HCT116 (cell line): ENCODE results near the gene IGSF3. TPM values are rescaled to one million over a fixed set of nuclear protein-coding genes. Genes with fewer than 3 reads are reported as not detected.

Experiments used
- ATAC-seq: fragments of 200-7000 bp; cut with Tn5 transposase; 2 replicates; pipeline ENCODE4 v1.9.1; 2020; ENCODE audit warnings: mild to moderate bottlenecking, moderate library complexity
- BruUV-seq: library from RNA; stranded (reverse); fragments of 400-500 nt; replicated peaks from 2 replicates; lab custom pipeline; 2021; lab: Mats Ljungman, UMichigan
- CTCF ChIA-PET: fragments of 300-600 bp; sonication (Branson Sonifier 250); formaldehyde crosslinking; loops from one replicate; lab custom pipeline; 2021; ENCODE audit warnings: antibody characterized with exemption; lab: Charles Lee
- POLR2A ChIA-PET: fragments of 300-600, 350-600 bp; sonication (Branson Sonifier 250); formaldehyde crosslinking; loops from one replicate; lab custom pipeline; 2021; ENCODE audit warnings: antibody characterized with exemption; lab: Charles Lee
- RAD21 ChIA-PET, 2 experiments: fragments of 300-600 bp; sonication (Branson Sonifier 250); formaldehyde crosslinking; loops; one replicate each; lab custom pipeline; 2023; ENCODE audit warnings: low total read pairs in 2 of 2; ENCODE audit not compliant: uncharacterized antibody in 2 of 2, unreplicated experiment in 2 of 2, low non-redundant PET in 1 of 2; lab: Charles Lee
- DNase-seq: peaks from one replicate; pipeline ENCODE4 v3.0.0-alpha.2; 2010; ENCODE audit warnings: low read depth, low spot score
- H2AFZ ChIP-seq: fragments of 200-600 bp; shearing (Covaris generic), sonication (generic); 2 replicates; pipeline ENCODE4 v1.6.1; 2017; ENCODE audit warnings: low read depth, mixed run types, mixed read lengths, antibody characterized with exemption, low read length; ENCODE audit not compliant: poor library complexity, severe bottlenecking
- H3K27ac ChIP-seq: 2 replicates; pipeline ENCODE4 v1.5.1; 2012; ENCODE audit warnings: low read depth, low read length
- H3K27me3 ChIP-seq: fragments of 200-600 bp; sonication (generic); 2 replicates; pipeline ENCODE4 v1.6.1; 2016; ENCODE audit warnings: mixed run types, low read length, mixed read lengths; ENCODE audit not compliant: insufficient read depth
- H3K36me3 ChIP-seq, 2 experiments: fragments of 200-500 bp in 1 of 2; fragments of 200-600 bp in 1 of 2; sonication (Bioruptor generic) in 1 of 2; sonication (generic) in 1 of 2; 2 replicates each; pipeline versions ENCODE4 v1.5.1 to v1.6.1; 2014 to 2016; ENCODE audit warnings: low read length in 2 of 2, inconsistent platforms in 1 of 2, mixed read lengths in 1 of 2, mixed run types in 1 of 2; ENCODE audit not compliant: insufficient read depth in 2 of 2, control insufficient read depth in 1 of 2
- H3K4me1 ChIP-seq, 2 experiments: fragments of 200-600 bp in 1 of 2; sonication (generic) in 1 of 2; 2 replicates each; pipeline versions ENCODE4 v1.5.1 to v1.6.1; 2012 to 2017; ENCODE audit warnings: low read length in 2 of 2, inconsistent platforms in 1 of 2, mild to moderate bottlenecking in 1 of 2, mixed read lengths in 1 of 2, mixed run types in 1 of 2, moderate library complexity in 1 of 2; ENCODE audit not compliant: insufficient read depth in 2 of 2, control insufficient read depth in 1 of 2
- H3K4me2 ChIP-seq: fragments of 200-600 bp; sonication (generic); 2 replicates; pipeline ENCODE4 v1.6.1; 2017; ENCODE audit warnings: mixed run types, low read length, mixed read lengths
- H3K4me3 ChIP-seq, 2 experiments: fragments of 200-600 bp in 1 of 2; sonication (generic) in 1 of 2; replicated peaks in 1 of 2; 2 replicates each; pipeline ENCODE4 v1.5.1; 2011 to 2016; ENCODE audit warnings: low read length in 2 of 2, control low read depth in 1 of 2, low read depth in 1 of 2, mild to moderate bottlenecking in 1 of 2, mixed read lengths in 1 of 2, mixed run types in 1 of 2
- H3K79me2 ChIP-seq: fragments of 200-600 bp; sonication (generic); 2 replicates; pipeline ENCODE4 v1.6.1; 2017; ENCODE audit warnings: mild to moderate bottlenecking, mixed run types, low read length, moderate library complexity, mixed read lengths; ENCODE audit not compliant: insufficient read depth
- H3K9ac ChIP-seq: fragments of 200-600 bp; sonication (generic); 2 replicates; pipeline ENCODE4 v1.6.1; 2016; ENCODE audit warnings: low read length, mixed read lengths
- H3K9me2 ChIP-seq: fragments of 200-600 bp; sonication (generic), shearing (Covaris generic); 2 replicates; pipeline ENCODE4 v1.6.1; 2017; ENCODE audit warnings: mixed run types, mild to moderate bottlenecking, moderate library complexity; ENCODE audit not compliant: insufficient read depth
- H3K9me3 ChIP-seq, 2 experiments: fragments of 200-500 bp in 1 of 2; fragments of 200-600 bp in 1 of 2; sonication (Bioruptor generic) in 1 of 2; sonication (generic) in 1 of 2; 2 replicates each; pipeline ENCODE4 v1.6.1; 2014 to 2017; ENCODE audit warnings: low read length in 2 of 2, mixed read lengths in 2 of 2, inconsistent platforms in 1 of 2, low read depth in 1 of 2, mild to moderate bottlenecking in 1 of 2, mixed run types in 1 of 2, moderate library complexity in 1 of 2; ENCODE audit not compliant: control insufficient read depth in 1 of 2, insufficient read depth in 1 of 2
- H4K20me1 ChIP-seq: fragments of 200-600 bp; sonication (generic), shearing (Covaris generic); 2 replicates; pipeline ENCODE4 v1.6.1; 2017; ENCODE audit warnings: mixed run types, mild to moderate bottlenecking, moderate library complexity; ENCODE audit not compliant: insufficient read depth
- EGR1 ChIP-seq: IDR thresholded peaks from 2 replicates; pipeline ENCODE4 v1.6.1; 2012; ENCODE audit warnings: low read depth
- ELF1 ChIP-seq: IDR thresholded peaks from 2 replicates; pipeline ENCODE4 v1.6.1; 2012; ENCODE audit warnings: low read depth, borderline replicate concordance
- EZH2 ChIP-seq: fragments of 200-600 bp; sonication (generic); IDR thresholded peaks from 2 replicates; pipeline ENCODE4 v1.6.1; 2017; ENCODE audit warnings: antibody characterized with exemption, mixed run types
- EZH2phosphoT487 ChIP-seq: fragments of 200-600 bp; IDR thresholded peaks from 2 replicates; pipeline ENCODE4 v1.6.1; 2018; ENCODE audit warnings: antibody characterized with exemption, borderline replicate concordance
- FOSL1 ChIP-seq: IDR thresholded peaks from 2 replicates; pipeline ENCODE4 v1.6.1; 2012; ENCODE audit warnings: low read depth
- JUND ChIP-seq: IDR thresholded peaks from 2 replicates; pipeline ENCODE4 v1.6.1; 2012
- POLR2A ChIP-seq: IDR thresholded peaks from 2 replicates; pipeline ENCODE4 v1.7.0; 2011; ENCODE audit warnings: borderline replicate concordance; ENCODE audit not compliant: insufficient read depth, insufficient read length; ENCODE audit errors: extremely low read depth
- SP1 ChIP-seq: IDR thresholded peaks from 2 replicates; pipeline ENCODE4 v1.6.1; 2012; ENCODE audit warnings: low read depth
- TCF7L2 ChIP-seq: IDR thresholded peaks from 2 replicates; pipeline ENCODE4 v1.7.0; 2011; ENCODE audit warnings: borderline replicate concordance, inconsistent platforms; ENCODE audit not compliant: insufficient read depth, insufficient read length; ENCODE audit errors: extremely low read depth
- ZFX ChIP-seq: fragments of 450-650 bp; IDR thresholded peaks from 2 replicates; pipeline ENCODE4 v1.6.1; 2017
- ZNF274 ChIP-seq: fragments of 200-500 bp; sonication (Bioruptor generic); IDR thresholded peaks from 2 replicates; pipeline ENCODE4 v1.6.1; 2014; ENCODE audit warnings: mild to moderate bottlenecking, low read depth, low read length, inconsistent platforms
- intact Hi-C: fragments of 100-400 bp; cut with micrococcal nuclease; formaldehyde crosslinking; loops from 2 replicates; pipeline ENCODE4 v1.10.0; 2022
- total RNA-seq: library from RNA; stranded (reverse); gene quantifications from one replicate; pipeline ENCODE4 v1.2.1, GENCODE V29; 2021; ENCODE audit not compliant: unreplicated experiment
- TF ChIP-seq, protein P1 (sequence below): IDR thresholded peaks from 2 replicates; pipeline ENCODE4 v1.6.1; 2011; ENCODE audit warnings: mild to moderate bottlenecking, low read length, moderate library complexity; ENCODE audit not compliant: insufficient replicate concordance; ENCODE audit errors: extremely low read depth
- TF ChIP-seq, protein P2 (sequence below): IDR thresholded peaks from 2 replicates; pipeline ENCODE4 v1.6.1; 2012; ENCODE audit warnings: low read depth
- TF ChIP-seq, protein P3 (sequence below): IDR thresholded peaks from 2 replicates; pipeline ENCODE4 v1.6.1; 2012
- TF ChIP-seq, protein P4 (sequence below): IDR thresholded peaks from 2 replicates; pipeline ENCODE4 v1.6.1; 2012

Gene IGSF3
- total RNA-seq, 1 experiment from 2014 or later: 18.6 TPM

DNA sequence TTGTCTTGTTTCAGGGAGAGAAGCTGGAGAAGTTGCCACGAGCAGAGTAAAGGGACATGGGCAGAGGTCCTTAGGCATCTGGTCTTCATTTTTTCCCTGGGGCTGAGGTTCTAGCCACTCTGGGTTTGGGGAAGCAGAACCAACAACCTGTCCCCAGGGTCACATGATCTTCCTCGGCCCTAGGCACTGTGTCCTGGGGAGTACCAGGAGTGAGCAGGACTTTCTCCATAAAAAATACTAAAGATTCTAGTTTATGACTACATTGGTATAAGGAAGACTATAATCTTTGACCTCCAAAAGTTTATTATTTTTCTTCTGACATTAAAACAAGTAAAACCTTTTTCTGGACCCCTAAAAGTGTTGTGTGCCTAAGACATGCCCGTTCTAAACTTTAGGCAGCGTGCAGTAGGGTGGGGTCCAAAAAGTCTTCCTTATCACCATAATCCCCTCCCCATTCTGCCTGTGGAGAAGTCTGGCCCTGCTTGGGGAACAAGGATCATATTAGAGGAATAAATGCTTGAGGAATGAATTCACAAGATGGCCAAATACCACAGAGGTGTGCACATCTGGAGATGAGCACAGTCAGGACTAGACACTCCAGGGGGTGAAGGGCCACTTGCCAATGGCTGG lies 19.3 kb upstream of the IGSF3 start:
- ATAC-seq: no peak; the same call in 1 of the 2 replicates
- no TSS peak for BruUV-seq
- intact Hi-C loops: no loop called here
- Histone ChIP-seq H3K9ac (no peak overlapping the region), H3K27ac (no peak overlapping the region), H3K4me1 (peaks cover 6 to 9% of the 10 kb centered on the region in 2 experiments; a peak in 3 of 4 replicates), H3K4me2 (no peak overlapping the region), H3K79me2 (no peaks in the 10 kb centered on the region), H3K4me3 (no peak overlapping the region), H3K9me2 (no peaks in the 10 kb centered on the region), H2AFZ (no peak overlapping the region), H3K36me3 (no peaks in the 10 kb centered on the region), H4K20me1 (no peaks in the 10 kb centered on the region), H3K27me3 (no peaks in the 10 kb centered on the region; the same call in 1 of the 2 replicates), H3K9me3 (no peaks in the 10 kb centered on the region)
- ChIA-PET CTCF (no interaction called here), POLR2A (no interaction called here), RAD21 (no interaction called here)
- TF ChIP-seq FOSL1 (no peak), ZFX (no peak), SP1 (no peak), ELF1 (no peak), JUND (no peak), EZH2phosphoT487 (no peak), ZNF274 (no peak), TCF7L2 (no peak), EZH2 (no peak), POLR2A (no peak), EGR1 (no peak)
- TF ChIP-seq, protein P1, sequence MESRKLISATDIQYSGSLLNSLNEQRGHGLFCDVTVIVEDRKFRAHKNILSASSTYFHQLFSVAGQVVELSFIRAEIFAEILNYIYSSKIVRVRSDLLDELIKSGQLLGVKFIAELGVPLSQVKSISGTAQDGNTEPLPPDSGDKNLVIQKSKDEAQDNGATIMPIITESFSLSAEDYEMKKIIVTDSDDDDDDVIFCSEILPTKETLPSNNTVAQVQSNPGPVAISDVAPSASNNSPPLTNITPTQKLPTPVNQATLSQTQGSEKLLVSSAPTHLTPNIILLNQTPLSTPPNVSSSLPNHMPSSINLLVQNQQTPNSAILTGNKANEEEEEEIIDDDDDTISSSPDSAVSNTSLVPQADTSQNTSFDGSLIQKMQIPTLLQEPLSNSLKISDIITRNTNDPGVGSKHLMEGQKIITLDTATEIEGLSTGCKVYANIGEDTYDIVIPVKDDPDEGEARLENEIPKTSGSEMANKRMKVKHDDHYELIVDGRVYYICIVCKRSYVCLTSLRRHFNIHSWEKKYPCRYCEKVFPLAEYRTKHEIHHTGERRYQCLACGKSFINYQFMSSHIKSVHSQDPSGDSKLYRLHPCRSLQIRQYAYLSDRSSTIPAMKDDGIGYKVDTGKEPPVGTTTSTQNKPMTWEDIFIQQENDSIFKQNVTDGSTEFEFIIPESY: no peak
- TF ChIP-seq, protein P2, sequence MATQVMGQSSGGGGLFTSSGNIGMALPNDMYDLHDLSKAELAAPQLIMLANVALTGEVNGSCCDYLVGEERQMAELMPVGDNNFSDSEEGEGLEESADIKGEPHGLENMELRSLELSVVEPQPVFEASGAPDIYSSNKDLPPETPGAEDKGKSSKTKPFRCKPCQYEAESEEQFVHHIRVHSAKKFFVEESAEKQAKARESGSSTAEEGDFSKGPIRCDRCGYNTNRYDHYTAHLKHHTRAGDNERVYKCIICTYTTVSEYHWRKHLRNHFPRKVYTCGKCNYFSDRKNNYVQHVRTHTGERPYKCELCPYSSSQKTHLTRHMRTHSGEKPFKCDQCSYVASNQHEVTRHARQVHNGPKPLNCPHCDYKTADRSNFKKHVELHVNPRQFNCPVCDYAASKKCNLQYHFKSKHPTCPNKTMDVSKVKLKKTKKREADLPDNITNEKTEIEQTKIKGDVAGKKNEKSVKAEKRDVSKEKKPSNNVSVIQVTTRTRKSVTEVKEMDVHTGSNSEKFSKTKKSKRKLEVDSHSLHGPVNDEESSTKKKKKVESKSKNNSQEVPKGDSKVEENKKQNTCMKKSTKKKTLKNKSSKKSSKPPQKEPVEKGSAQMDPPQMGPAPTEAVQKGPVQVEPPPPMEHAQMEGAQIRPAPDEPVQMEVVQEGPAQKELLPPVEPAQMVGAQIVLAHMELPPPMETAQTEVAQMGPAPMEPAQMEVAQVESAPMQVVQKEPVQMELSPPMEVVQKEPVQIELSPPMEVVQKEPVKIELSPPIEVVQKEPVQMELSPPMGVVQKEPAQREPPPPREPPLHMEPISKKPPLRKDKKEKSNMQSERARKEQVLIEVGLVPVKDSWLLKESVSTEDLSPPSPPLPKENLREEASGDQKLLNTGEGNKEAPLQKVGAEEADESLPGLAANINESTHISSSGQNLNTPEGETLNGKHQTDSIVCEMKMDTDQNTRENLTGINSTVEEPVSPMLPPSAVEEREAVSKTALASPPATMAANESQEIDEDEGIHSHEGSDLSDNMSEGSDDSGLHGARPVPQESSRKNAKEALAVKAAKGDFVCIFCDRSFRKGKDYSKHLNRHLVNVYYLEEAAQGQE: no peak
- TF ChIP-seq, protein P3, sequence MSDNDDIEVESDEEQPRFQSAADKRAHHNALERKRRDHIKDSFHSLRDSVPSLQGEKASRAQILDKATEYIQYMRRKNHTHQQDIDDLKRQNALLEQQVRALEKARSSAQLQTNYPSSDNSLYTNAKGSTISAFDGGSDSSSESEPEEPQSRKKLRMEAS: no peak
- TF ChIP-seq, protein P4, sequence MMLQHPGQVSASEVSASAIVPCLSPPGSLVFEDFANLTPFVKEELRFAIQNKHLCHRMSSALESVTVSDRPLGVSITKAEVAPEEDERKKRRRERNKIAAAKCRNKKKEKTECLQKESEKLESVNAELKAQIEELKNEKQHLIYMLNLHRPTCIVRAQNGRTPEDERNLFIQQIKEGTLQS: no peak
- DNase-seq: no peak
